H1 (cell line): Measurements from ENCODE around the gene GFAP. TPM values are rescaled to one million over a fixed set of nuclear protein-coding genes. Genes with fewer than 3 reads are reported as not detected.

Experiments
- BCL11A ChIP-seq, 2 experiments: IDR thresholded peaks; one replicate each; pipeline ENCODE4 v1.6.1; 2011; ENCODE audit warnings: low read depth in 2 of 2, low read length in 2 of 2, mild to moderate bottlenecking in 2 of 2
- KDM1A ChIP-seq: fragments of 200-600, 300-600 bp; sonication (generic); IDR thresholded peaks from 2 replicates; pipeline ENCODE4 v1.7.1; 2016; ENCODE audit warnings: mild to moderate bottlenecking, low read length, borderline replicate concordance
- PHF8 ChIP-seq: fragments of 200-600 bp; sonication (generic); conservative IDR thresholded peaks from 2 replicates; pipeline ENCODE4 v1.7.1; 2012; ENCODE audit warnings: low read depth, mild to moderate bottlenecking, inconsistent platforms, low read length, moderate library complexity
- POLR2A ChIP-seq, 2 experiments: IDR thresholded peaks; 1 replicate in 1 of 2; 2 replicates in 1 of 2; pipeline ENCODE4 v1.6.1; 2011; ENCODE audit warnings: low read depth in 2 of 2, low read length in 2 of 2, mild to moderate bottlenecking in 2 of 2; ENCODE audit errors: control extremely low read depth in 1 of 2
- RFX5 ChIP-seq: IDR thresholded peaks from 2 replicates; pipeline ENCODE4 v1.6.1; 2011; ENCODE audit warnings: low read depth, low read length, improper control_type of control experiment, borderline replicate concordance
- RNF2 ChIP-seq: fragments of 200-900, 300-1000 bp; sonication (generic); IDR thresholded peaks from 2 replicates; pipeline ENCODE4 v1.7.1; 2016; ENCODE audit warnings: borderline replicate concordance, low read depth, mild to moderate bottlenecking, antibody characterized with exemption, low read length; ENCODE audit not compliant: poor library complexity, severe bottlenecking; ENCODE audit errors: missing control alignments
- TCF12 ChIP-seq: IDR thresholded peaks from 2 replicates; pipeline ENCODE4 v1.6.1; 2011; ENCODE audit warnings: low read depth, mild to moderate bottlenecking, low read length
- polyA plus RNA-seq, 7 experiments: library from polyadenylated mRNA; depleted of rRNA in 3 of 7; stranded (reverse) in 5 of 7; unstranded in 2 of 7; fragments of >200 nt in 5 of 7; fragments of 200-250 nt in 2 of 7; gene quantifications; 1 replicate in 5 of 7; 2 replicates in 1 of 7; 4 replicates in 1 of 7; pipeline versions ENCODE4 v1.2.1 to v1.2.3, GENCODE V29; 2011 to 2013; ENCODE audit warnings: missing spikeins in 2 of 7, mixed read lengths in 2 of 7
- total RNA-seq: library from RNA; stranded (reverse); fragmentation: NEBNext Ultra II Directional; extraction: Animal tissue kit (Norgen Biotek cat#: 25700); gene quantifications from 2 replicates; pipeline ENCODE4 v1.2.1, GENCODE V29; 2021

The GFAP gene
- total and polyA plus RNA-seq, 2 of the 8 experiments (the other 6 are each of a cell fraction or from before 2014, with no cell fraction given): 1.3 to 1.5 TPM

GRCh38 chr17:44955674-44956425 lies 40.5 kb upstream of the GFAP start (continued):
- TF ChIP-seq POLR2A (IDR thresholded peaks at IDR 0.05; ENCODE audit: control extremely low read depth in 1 of 2, low read depth in 2 of 2, low read length in 2 of 2): no peak
- TF ChIP-seq RFX5: no peak
- no peak for TF ChIP-seq RNF2
- no peak for TF ChIP-seq TCF12
- TF ChIP-seq BCL11A (IDR thresholded peaks at IDR 0.05; ENCODE audit: low read depth in 2 of 2, low read length in 2 of 2): no peak
- no peak for TF ChIP-seq PHF8
- TF ChIP-seq KDM1A: no peak
